ENCODE data around the gene RILPL2.

DNA sequence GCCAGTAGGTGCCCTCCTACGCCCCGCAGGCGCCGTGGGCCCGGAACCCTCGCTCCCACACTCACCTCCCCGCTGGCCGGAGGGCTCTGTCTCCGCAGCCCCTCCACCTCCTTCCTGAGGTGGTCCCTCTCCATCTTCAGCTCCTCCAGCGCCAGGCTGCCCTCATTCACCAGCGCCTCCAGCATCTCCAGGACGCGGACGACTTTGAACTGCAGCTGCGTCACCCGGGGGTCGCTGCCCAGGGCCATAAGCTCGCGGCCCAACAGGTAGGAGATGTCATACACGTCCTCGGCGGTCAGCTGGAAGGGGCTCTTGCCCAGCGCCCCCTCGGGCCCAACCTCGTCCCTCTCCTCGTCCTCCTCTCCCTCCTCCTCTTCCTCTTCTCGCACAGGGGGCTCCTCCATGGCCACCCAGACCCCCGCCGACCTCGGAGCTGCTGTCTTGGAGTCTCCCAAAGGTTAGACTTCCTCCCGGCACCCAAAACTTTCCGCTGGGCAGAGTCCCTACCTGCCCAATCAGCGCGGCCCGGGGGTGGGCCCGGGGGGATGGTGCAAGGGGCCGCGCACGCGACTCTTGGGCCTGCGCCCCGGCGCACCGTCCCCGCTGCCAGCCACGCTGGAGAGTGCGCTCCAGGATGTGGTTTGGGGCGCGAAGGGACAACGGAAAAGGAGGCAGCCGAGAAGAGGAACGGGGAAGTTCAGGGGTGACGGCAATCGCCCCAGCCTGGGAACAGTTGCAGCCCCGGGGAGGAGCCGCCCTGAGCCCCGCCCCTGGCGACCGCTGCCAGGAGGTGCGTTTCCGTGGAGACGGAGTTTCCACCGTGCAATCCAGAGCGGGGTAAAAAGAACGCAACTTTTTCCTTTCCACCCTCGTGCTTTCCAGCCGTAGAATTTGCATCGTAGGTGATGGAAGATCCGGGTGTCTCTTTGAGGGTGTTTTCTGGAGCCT is at the start of gene RILPL2:
- TF ChIP-seq YY1 (IDR thresholded peaks at IDR 0.05; ENCODE audit: low read depth) = no peak
- TF ChIP-seq CREB1 (IDR thresholded peaks at IDR 0.05; ENCODE audit: low read depth) = no peak
- TF ChIP-seq TAF1 (IDR thresholded peaks at IDR 0.05; ENCODE audit: low read depth) = peak; percentile 74
- peak; percentile 21; the same call in 1 of the 2 replicates for TF ChIP-seq EP300 (IDR thresholded peaks at IDR 0.05; ENCODE audit: borderline replicate concordance)
- TF ChIP-seq EGR1 (IDR thresholded peaks at IDR 0.05) = peak; percentile 25; the same call in 1 of the 2 replicates
- TF ChIP-seq FOXM1 (IDR thresholded peaks at IDR 0.05; ENCODE audit: borderline replicate concordance, low read depth) = no peak
- TF ChIP-seq RAD21 (IDR thresholded peaks at IDR 0.05; ENCODE audit: low read depth) = no peak
- TF ChIP-seq TCF12 (IDR thresholded peaks at IDR 0.05; ENCODE audit: low read depth) = no peak
- TF ChIP-seq, protein P1, sequence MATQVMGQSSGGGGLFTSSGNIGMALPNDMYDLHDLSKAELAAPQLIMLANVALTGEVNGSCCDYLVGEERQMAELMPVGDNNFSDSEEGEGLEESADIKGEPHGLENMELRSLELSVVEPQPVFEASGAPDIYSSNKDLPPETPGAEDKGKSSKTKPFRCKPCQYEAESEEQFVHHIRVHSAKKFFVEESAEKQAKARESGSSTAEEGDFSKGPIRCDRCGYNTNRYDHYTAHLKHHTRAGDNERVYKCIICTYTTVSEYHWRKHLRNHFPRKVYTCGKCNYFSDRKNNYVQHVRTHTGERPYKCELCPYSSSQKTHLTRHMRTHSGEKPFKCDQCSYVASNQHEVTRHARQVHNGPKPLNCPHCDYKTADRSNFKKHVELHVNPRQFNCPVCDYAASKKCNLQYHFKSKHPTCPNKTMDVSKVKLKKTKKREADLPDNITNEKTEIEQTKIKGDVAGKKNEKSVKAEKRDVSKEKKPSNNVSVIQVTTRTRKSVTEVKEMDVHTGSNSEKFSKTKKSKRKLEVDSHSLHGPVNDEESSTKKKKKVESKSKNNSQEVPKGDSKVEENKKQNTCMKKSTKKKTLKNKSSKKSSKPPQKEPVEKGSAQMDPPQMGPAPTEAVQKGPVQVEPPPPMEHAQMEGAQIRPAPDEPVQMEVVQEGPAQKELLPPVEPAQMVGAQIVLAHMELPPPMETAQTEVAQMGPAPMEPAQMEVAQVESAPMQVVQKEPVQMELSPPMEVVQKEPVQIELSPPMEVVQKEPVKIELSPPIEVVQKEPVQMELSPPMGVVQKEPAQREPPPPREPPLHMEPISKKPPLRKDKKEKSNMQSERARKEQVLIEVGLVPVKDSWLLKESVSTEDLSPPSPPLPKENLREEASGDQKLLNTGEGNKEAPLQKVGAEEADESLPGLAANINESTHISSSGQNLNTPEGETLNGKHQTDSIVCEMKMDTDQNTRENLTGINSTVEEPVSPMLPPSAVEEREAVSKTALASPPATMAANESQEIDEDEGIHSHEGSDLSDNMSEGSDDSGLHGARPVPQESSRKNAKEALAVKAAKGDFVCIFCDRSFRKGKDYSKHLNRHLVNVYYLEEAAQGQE (IDR thresholded peaks at IDR 0.05; ENCODE audit: low read depth) = no peak
- TF ChIP-seq ZBTB7A (IDR thresholded peaks at IDR 0.05; ENCODE audit: low read depth) = peak; percentile 95
- TF ChIP-seq TEAD4 (IDR thresholded peaks at IDR 0.05) = no peak; the same call in 1 of the 2 replicates
- TF ChIP-seq, protein P2, sequence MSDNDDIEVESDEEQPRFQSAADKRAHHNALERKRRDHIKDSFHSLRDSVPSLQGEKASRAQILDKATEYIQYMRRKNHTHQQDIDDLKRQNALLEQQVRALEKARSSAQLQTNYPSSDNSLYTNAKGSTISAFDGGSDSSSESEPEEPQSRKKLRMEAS (IDR thresholded peaks at IDR 0.05) = peak; percentile 90

Data from Ishikawa (cell line).